B cell (primary cell): ENCODE results near the gene CCDC85B. TPM values are rescaled to one million over a fixed set of nuclear protein-coding genes. Genes with fewer than 3 reads are reported as not detected.
A peak's percentile ranks its signal among the peaks of the same experiment; 100 is the strongest.

Source experiments
- ATAC-seq: fragments of 200-7000 bp; cut with Tn5 transposase; one replicate; pipeline ENCODE4 v1.10.0; 2021; ENCODE audit warnings: low read depth, mild to moderate bottlenecking, moderate number of reproducible peaks, moderate library complexity
- CTCF ChIA-PET: fragments of 350-600 bp; sonication (Branson Sonifier 250); formaldehyde crosslinking; loops from one replicate; lab custom pipeline; 2021; ENCODE audit warnings: antibody characterized with exemption, inconsistent platforms; lab: Charles Lee
- POLR2A ChIA-PET: fragments of 350-600 bp; sonication (Branson Sonifier 250); formaldehyde crosslinking; loops from one replicate; lab custom pipeline; 2021; ENCODE audit warnings: antibody characterized with exemption; lab: Charles Lee
- DNase-seq: peaks from one replicate; pipeline ENCODE4 v3.0.0; 2013
- H2AFZ ChIP-seq: 2 replicates; pipeline ENCODE4 v1.6.1; 2012; ENCODE audit warnings: mild to moderate bottlenecking, low read depth, low read length; ENCODE audit not compliant: insufficient read depth, poor library complexity, severe bottlenecking
- H3K27ac ChIP-seq, 2 donors: 1 replicate in 1 of 2; 2 replicates in 1 of 2; pipeline ENCODE4 v1.5.1; 2012 to 2013; ENCODE audit warnings: low read length in 2 of 2, mild to moderate bottlenecking in 2 of 2, moderate library complexity in 1 of 2
- H3K27me3 ChIP-seq, 4 experiments: fragments of 200-600 bp in 1 of 4; sonication (generic) in 1 of 4; replicated peaks in 1 of 4; 1 replicate in 2 of 4; 2 replicates in 2 of 4; pipeline versions ENCODE4 v1.6.1 to v1.7.0; 2013 to 2016; ENCODE audit warnings: low read length in 3 of 4, mild to moderate bottlenecking in 2 of 4, mixed read lengths in 1 of 4, moderate library complexity in 1 of 4; ENCODE audit not compliant: insufficient read depth in 4 of 4, control insufficient read depth in 3 of 4; ENCODE audit errors: control extremely low read depth in 1 of 4
- H3K36me3 ChIP-seq, 2 experiments: replicated peaks in 1 of 2; 1 replicate in 1 of 2; 2 replicates in 1 of 2; pipeline versions ENCODE4 v1.6.1 to v1.7.1; 2013; ENCODE audit warnings: low read length in 1 of 2; ENCODE audit not compliant: insufficient read depth in 2 of 2, control insufficient read depth in 1 of 2; ENCODE audit errors: control extremely low read depth in 1 of 2, extremely low read depth in 1 of 2
- H3K4me1 ChIP-seq, 2 donors: fragments of 200-600 bp in 1 of 2; sonication (generic) in 1 of 2; 1 replicate in 1 of 2; 2 replicates in 1 of 2; pipeline versions ENCODE4 v1.5.1 to v1.6.1; 2013 to 2017; ENCODE audit warnings: low read length in 2 of 2; ENCODE audit not compliant: control insufficient read depth in 2 of 2, insufficient read depth in 2 of 2
- H3K4me2 ChIP-seq: replicated peaks from 2 replicates; pipeline ENCODE3; 2012; ENCODE audit warnings: mild to moderate bottlenecking, low read depth, low read length; ENCODE audit not compliant: poor library complexity, severe bottlenecking
- H3K4me3 ChIP-seq, 5 experiments: fragments of 200-600 bp in 1 of 5; sonication (generic) in 1 of 5; 1 replicate in 3 of 5; 2 replicates in 2 of 5; pipeline versions ENCODE4 v1.5.1 to v1.7.0; 2011 to 2016; ENCODE audit warnings: low read length in 4 of 5, mild to moderate bottlenecking in 4 of 5, low read depth in 2 of 5, control low read depth in 1 of 5, moderate library complexity in 1 of 5; ENCODE audit not compliant: insufficient read depth in 1 of 5; ENCODE audit errors: control extremely low read depth in 1 of 5, extremely low read depth in 1 of 5
- H3K79me2 ChIP-seq: fragments of 200-600 bp; sonication (generic); one replicate; pipeline ENCODE4 v1.6.0; 2016; ENCODE audit warnings: low read length; ENCODE audit not compliant: control insufficient read depth, insufficient read depth
- H3K9ac ChIP-seq: fragments of 200-600 bp; sonication (generic); 2 replicates; pipeline ENCODE4 v1.6.1; 2017; ENCODE audit warnings: mild to moderate bottlenecking, low read length, moderate library complexity
- H3K9me3 ChIP-seq, 3 donors: one replicate each; pipeline versions ENCODE4 v1.6.1 to v1.7.1; 2013; ENCODE audit warnings: low read length in 2 of 3; ENCODE audit not compliant: control insufficient read depth in 2 of 3, insufficient read depth in 1 of 3; ENCODE audit errors: control extremely low read depth in 1 of 3
- H4K20me1 ChIP-seq: 2 replicates; pipeline ENCODE4 v1.6.0; 2012; ENCODE audit warnings: mild to moderate bottlenecking, low read length; ENCODE audit not compliant: insufficient read depth, control insufficient read depth, poor library complexity, severe bottlenecking
- H3K27ac Mint-ChIP-seq: one replicate; pipeline ENCODE4 v1.8.0; 2021; ENCODE audit warnings: mixed read lengths
- H3K27me3 Mint-ChIP-seq: one replicate; pipeline ENCODE4 v1.8.0; 2021; ENCODE audit warnings: mixed read lengths
- H3K4me1 Mint-ChIP-seq: one replicate; pipeline ENCODE4 v1.8.0; 2021; ENCODE audit warnings: mixed read lengths
- H3K4me3 Mint-ChIP-seq: one replicate; pipeline ENCODE4 v1.8.0; 2021; ENCODE audit warnings: mixed read lengths
- H3K9me3 Mint-ChIP-seq: one replicate; pipeline ENCODE4 v1.8.0; 2022; ENCODE audit warnings: mixed read lengths; ENCODE audit not compliant: insufficient read depth
- EZH2 ChIP-seq: IDR thresholded peaks from 2 replicates; pipeline ENCODE4 v1.6.1; 2012; ENCODE audit warnings: borderline replicate concordance, low read depth, mild to moderate bottlenecking, moderate library complexity, low read length; ENCODE audit not compliant: insufficient read depth, poor library complexity, severe bottlenecking
- WGBS: methylation state at CpG from one replicate; pipeline ENCODE4 v1.1.5; 2013; ENCODE audit warnings: missing lambda C conversion rate; ENCODE audit not compliant: insufficient coverage; 5-methylcytosine and 5-hydroxymethylcytosine counted together
- intact Hi-C: fragments of 100-400 bp; cut with micrococcal nuclease; formaldehyde crosslinking; loops from one replicate; pipeline ENCODE4 v1.10.0; 2022
- polyA plus RNA-seq: library from polyadenylated mRNA; depleted of rRNA; stranded (reverse); fragments of >200 nt; gene quantifications from 2 replicates; pipeline ENCODE4 v1.2.3, GENCODE V29; 2012
- total RNA-seq, 2 donors: library from RNA; stranded (reverse); fragments of 120-200 nt in 1 of 2; gene quantifications; 1 replicate in 1 of 2; 2 replicates in 1 of 2; pipeline versions ENCODE4 v1.2.3 to v1.2.4, GENCODE V29; 2013 to 2022
- TF ChIP-seq, protein P1 (sequence below): fragments of 200-600 bp; IDR thresholded peaks from one replicate; pipeline ENCODE4 v1.8.0; 2022; ENCODE audit warnings: antibody characterized with exemption, mild to moderate bottlenecking

Gene CCDC85B
- total and polyA plus RNA-seq, 2 donors (not counting 1 experiment from before 2014, with no cell fraction given) = 18.2 to 39.5 TPM

DNA sequence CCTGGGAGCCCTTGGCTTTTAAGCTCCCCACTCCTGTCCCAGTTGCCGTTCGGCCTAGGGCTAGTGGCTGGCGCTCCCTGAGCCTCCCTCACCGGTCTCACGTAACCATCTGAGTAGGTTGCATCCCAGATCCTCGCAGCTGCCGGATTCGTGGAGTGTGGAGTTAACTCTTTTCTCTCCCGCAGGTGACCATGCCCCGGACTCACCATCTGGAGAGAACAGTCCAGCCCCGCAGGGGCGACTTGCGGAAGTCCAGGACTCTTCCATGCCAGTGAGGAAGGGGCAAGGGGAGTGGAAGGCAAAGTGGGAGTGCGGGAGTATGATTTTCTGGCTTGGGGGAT is 29.3 kb upstream of the CCDC85B start:
- Mint-ChIP-seq H3K27me3 (no peaks in the 10 kb centered on the region), H3K9me3 (no peaks in the 10 kb centered on the region), H3K27ac (peak overlapping the region; percentile 98), H3K4me1 (peaks cover 33% of the 10 kb centered on the region), H3K4me3 (peak overlapping the region; percentile 92)
- Histone ChIP-seq H3K4me2 (peak overlapping the region; percentile 94), H3K27me3 (no peaks in the 10 kb centered on the region), H3K9ac (peak overlapping the region; percentile 79), H4K20me1 (peaks cover 50% of the 10 kb centered on the region), H2AFZ (peak overlapping the region; percentile 85), H3K4me3 (peak overlapping the region; percentile 81 to 98 (median 95)), H3K27ac (peak overlapping the region in 1 of 2 donors; percentile 77), H3K9me3 (no peaks in the 10 kb centered on the region), H3K36me3 (peaks cover 0 to 53% of the 10 kb centered on the region in 2 experiments), H3K79me2 (peaks cover 44% of the 10 kb centered on the region), H3K4me1 (peaks cover 21 to 40% of the 10 kb centered on the region in 2 donors)
- TF ChIP-seq, protein P1, sequence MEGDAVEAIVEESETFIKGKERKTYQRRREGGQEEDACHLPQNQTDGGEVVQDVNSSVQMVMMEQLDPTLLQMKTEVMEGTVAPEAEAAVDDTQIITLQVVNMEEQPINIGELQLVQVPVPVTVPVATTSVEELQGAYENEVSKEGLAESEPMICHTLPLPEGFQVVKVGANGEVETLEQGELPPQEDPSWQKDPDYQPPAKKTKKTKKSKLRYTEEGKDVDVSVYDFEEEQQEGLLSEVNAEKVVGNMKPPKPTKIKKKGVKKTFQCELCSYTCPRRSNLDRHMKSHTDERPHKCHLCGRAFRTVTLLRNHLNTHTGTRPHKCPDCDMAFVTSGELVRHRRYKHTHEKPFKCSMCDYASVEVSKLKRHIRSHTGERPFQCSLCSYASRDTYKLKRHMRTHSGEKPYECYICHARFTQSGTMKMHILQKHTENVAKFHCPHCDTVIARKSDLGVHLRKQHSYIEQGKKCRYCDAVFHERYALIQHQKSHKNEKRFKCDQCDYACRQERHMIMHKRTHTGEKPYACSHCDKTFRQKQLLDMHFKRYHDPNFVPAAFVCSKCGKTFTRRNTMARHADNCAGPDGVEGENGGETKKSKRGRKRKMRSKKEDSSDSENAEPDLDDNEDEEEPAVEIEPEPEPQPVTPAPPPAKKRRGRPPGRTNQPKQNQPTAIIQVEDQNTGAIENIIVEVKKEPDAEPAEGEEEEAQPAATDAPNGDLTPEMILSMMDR = no peak
- TF ChIP-seq EZH2 = no peak
- CTCF ChIA-PET = interaction anchor here (2.1 to 8.6 kb wide), 5 partner anchors 10 to 149 kb away, joined by 9 to 244 read pairs (median 15); partner anchors contain the start of genes BANF1, CCDC85B, EFEMP2 and EIF1AD
- ATAC-seq (no peak), DNase-seq (no peak)
- intact Hi-C loops = no loop called here
- WGBS = 20% methylated on average over 10 of the region's 14 CpGs
- POLR2A ChIA-PET = interaction anchor here (0.9 to 4.8 kb wide), 5 partner anchors 9 to 141 kb away, joined by 4 to 65 read pairs (median 20); partner anchors contain the start of genes BANF1, CCDC85B and FIBP

DNA sequence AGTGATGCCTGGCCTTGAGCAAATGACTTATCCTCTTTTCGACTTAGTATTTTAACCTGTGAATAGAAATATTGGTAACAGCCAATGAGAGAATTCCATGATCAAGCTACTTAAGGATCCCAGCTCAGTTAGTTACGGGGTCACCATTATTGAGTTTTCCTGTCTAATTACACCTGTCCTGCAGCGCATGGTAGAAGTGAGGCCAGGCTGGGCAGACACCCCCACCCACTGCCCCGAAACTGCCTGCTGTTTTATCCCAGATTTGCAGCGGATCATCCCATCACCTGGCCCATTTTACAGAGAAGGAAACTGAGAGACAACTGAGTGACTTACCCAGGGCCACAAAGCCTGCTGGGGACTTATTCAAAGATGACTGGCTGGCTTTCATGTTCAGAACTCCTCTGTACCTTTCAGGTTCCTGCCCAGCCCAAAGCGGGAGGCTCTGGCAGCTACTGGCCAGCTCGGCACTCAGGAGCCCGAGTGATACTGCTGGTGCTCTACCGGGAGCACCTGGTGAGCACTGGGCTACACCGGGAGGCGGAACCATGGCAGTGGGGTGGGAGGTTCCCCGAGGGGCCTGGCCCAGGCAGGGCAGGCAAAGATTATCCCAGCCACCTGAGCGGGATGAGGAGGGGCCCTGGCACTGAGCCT is 28.8 kb upstream of the CCDC85B start:
- Histone ChIP-seq H3K79me2 (peaks cover 38% of the 10 kb centered on the region), H2AFZ (no peak overlapping the region), H4K20me1 (peaks cover 45% of the 10 kb centered on the region), H3K4me2 (peak overlapping the region; percentile 94), H3K27me3 (no peaks in the 10 kb centered on the region), H3K4me1 (peaks cover 16 to 35% of the 10 kb centered on the region in 2 donors), H3K9ac (no peak overlapping the region), H3K4me3 (peak overlapping the region in 3 of 5 experiments; percentile 83 to 98 (median 96)), H3K9me3 (no peaks in the 10 kb centered on the region), H3K27ac (no peak overlapping the region), H3K36me3 (peaks cover 0 to 50% of the 10 kb centered on the region in 2 experiments)
- CTCF ChIA-PET = interaction anchor here (2.1 to 8.6 kb wide), 4 partner anchors 10 to 141 kb away, joined by 11 to 244 read pairs (median 43); partner anchors contain the start of genes BANF1, CCDC85B, EFEMP2 and EIF1AD
- no peak for DNase-seq
- no peak for TF ChIP-seq EZH2
- TF ChIP-seq, protein P1 = no peak
- POLR2A ChIA-PET = interaction anchor here (0.6 to 3.8 kb wide), 5 partner anchors 9 to 393 kb away, joined by 4 to 24 read pairs (median 7); partner anchors contain the start of gene BANF1
- Mint-ChIP-seq H3K4me1 (peaks cover 28% of the 10 kb centered on the region), H3K4me3 (peak overlapping the region; percentile 92), H3K27ac (no peak overlapping the region), H3K27me3 (no peaks in the 10 kb centered on the region), H3K9me3 (no peaks in the 10 kb centered on the region)
- no peak for ATAC-seq
- 98% methylated on average over 13 of the region's 13 CpGs for WGBS
- intact Hi-C loops = no loop called here
